Activated naive CD4-positive, alpha-beta T cell treated with anti-CD3 and anti-CD28 coated beads, Interleukin-2, amount 50 U/mL, for 24 hours (primary cell): ENCODE measurements around the gene COL12A1.

Source experiments
- H3K27ac Mint-ChIP-seq: one replicate; pipeline ENCODE4 v1.8.0; 2021; ENCODE audit warnings: mild to moderate bottlenecking, mixed read lengths
- H3K27me3 Mint-ChIP-seq: one replicate; pipeline ENCODE4 v1.8.0; 2021; ENCODE audit warnings: mixed read lengths
- H3K36me3 Mint-ChIP-seq: one replicate; pipeline ENCODE4 v1.8.0; 2021; ENCODE audit warnings: mixed read lengths
- H3K4me1 Mint-ChIP-seq: one replicate; pipeline ENCODE4 v1.8.0; 2021; ENCODE audit warnings: mixed read lengths
- H3K4me3 Mint-ChIP-seq: one replicate; pipeline ENCODE4 v1.8.0; 2021; ENCODE audit warnings: mild to moderate bottlenecking, mixed read lengths
- H3K9me3 Mint-ChIP-seq: one replicate; pipeline ENCODE4 v1.8.0; 2021; ENCODE audit warnings: mixed read lengths

The COL12A1 gene

GRCh38 chr6:75114195-75114594 is 91.7 kb downstream of the COL12A1 start:
- Mint-ChIP-seq H3K9me3 (no peaks in the 10 kb centered on the region), H3K4me1 (no peaks in the 10 kb centered on the region), H3K27me3 (peaks cover 10% of the 10 kb centered on the region), H3K27ac (no peak overlapping the region), H3K36me3 (no peaks in the 10 kb centered on the region), H3K4me3 (no peak overlapping the region)

- H3K27ac Mint-ChIP-seq, result no peak overlapping the region
These were observed 92.4 kb downstream of the COL12A1 start for GRCh38 chr6:75113446-75113845.

GRCh38 chr6:75109765-75110164 is 96.1 kb downstream of the COL12A1 start:
- Mint-ChIP-seq H3K27ac (no peak overlapping the region), H3K4me3 (no peak overlapping the region), H3K27me3 (peaks cover 6% of the 10 kb centered on the region), H3K36me3 (no peaks in the 10 kb centered on the region), H3K4me1 (no peaks in the 10 kb centered on the region), H3K9me3 (no peaks in the 10 kb centered on the region)

More at GRCh38 chr6:75113446-75113845, 92.4 kb downstream of the COL12A1 start:
- Mint-ChIP-seq H3K36me3 (no peaks in the 10 kb centered on the region), H3K9me3 (no peaks in the 10 kb centered on the region), H3K27me3 (peaks cover 8% of the 10 kb centered on the region), H3K4me1 (no peaks in the 10 kb centered on the region), H3K4me3 (no peak overlapping the region)

- Mint-ChIP-seq H3K9me3 (no peaks in the 10 kb centered on the region), H3K36me3 (no peaks in the 10 kb centered on the region), H3K27me3 (peaks cover 5% of the 10 kb centered on the region), H3K4me1 (no peaks in the 10 kb centered on the region), H3K27ac (no peak overlapping the region), H3K4me3 (no peak overlapping the region)
These were observed 96.8 kb downstream of the COL12A1 start for GRCh38 chr6:75109022-75109421.

DNA sequence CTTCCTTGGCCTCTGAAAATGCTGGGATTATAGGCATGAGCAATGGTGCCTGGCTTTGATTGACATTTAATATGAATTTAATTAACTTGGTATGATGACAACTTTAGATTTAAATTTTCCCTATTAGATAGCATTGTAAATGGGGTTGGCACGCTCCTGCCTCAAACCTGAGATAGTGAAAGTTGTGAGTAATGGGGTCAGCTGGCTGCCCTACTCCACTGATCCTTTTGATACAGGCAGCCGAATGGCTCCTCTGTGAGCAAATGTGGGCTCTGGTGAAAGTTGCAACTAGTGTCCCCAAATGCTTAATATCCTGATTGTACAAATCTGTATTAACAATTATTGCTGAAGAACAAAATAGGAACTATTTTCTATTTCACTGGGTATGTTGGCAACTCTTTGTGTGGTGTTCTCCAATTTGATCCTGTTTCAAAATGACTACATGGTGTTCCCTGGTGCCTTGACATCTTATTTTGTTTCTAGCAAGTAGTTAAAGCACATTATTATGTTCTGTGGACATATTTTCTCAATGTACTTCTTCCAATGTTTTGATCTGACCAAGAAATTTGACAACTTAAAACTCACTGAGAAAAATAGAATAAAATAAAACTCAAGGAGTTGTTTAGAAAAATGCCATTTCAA is 97.4 kb downstream of the COL12A1 start:
- no peaks in the 10 kb centered on the region for H3K36me3 Mint-ChIP-seq

DNA sequence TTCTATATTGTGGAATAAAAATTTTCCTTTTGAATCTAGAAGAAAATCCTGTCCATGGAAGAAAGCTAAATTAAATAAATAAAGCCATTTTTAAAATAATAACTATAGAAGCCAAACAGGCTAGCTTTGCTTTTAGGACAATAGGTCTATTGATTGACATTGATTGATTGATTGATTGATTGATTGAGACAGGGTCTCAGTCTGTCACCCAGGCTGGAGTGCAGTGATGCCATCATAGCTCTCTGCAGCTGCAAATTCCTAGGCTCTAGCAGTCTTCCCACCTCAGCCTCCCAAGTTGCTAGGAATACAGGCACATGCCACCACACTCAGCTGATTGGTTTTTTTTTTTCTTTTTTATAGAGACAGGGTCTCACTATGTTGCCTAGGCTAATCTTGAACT is 97.9 kb downstream of the COL12A1 start:
- Mint-ChIP-seq H3K4me3 (no peak overlapping the region), H3K4me1 (no peaks in the 10 kb centered on the region), H3K27ac (no peak overlapping the region), H3K9me3 (no peaks in the 10 kb centered on the region), H3K36me3 (no peaks in the 10 kb centered on the region), H3K27me3 (peaks cover 5% of the 10 kb centered on the region)

More for the DNA sequence above, 97.4 kb downstream of the COL12A1 start:
- H3K4me3 Mint-ChIP-seq, result no peak overlapping the region
- H3K9me3 Mint-ChIP-seq, result no peaks in the 10 kb centered on the region
- H3K27ac Mint-ChIP-seq, result no peak overlapping the region
- peaks cover 5% of the 10 kb centered on the region for H3K27me3 Mint-ChIP-seq
- H3K4me1 Mint-ChIP-seq, result no peaks in the 10 kb centered on the region

- H3K36me3 Mint-ChIP-seq, result no peaks in the 10 kb centered on the region
- H3K27ac Mint-ChIP-seq, result no peak overlapping the region
- no peaks in the 10 kb centered on the region for H3K9me3 Mint-ChIP-seq
- H3K4me1 Mint-ChIP-seq, result no peaks in the 10 kb centered on the region
- H3K4me3 Mint-ChIP-seq, result no peak overlapping the region
- peaks cover 5% of the 10 kb centered on the region for H3K27me3 Mint-ChIP-seq
These were observed 99.4 kb downstream of the COL12A1 start for GRCh38 chr6:75106426-75106825.

GRCh38 chr6:75103431-75103830 is 102.4 kb downstream of the COL12A1 start:
- Mint-ChIP-seq H3K36me3 (no peaks in the 10 kb centered on the region), H3K27me3 (no peaks in the 10 kb centered on the region), H3K4me3 (no peak overlapping the region), H3K4me1 (no peaks in the 10 kb centered on the region), H3K27ac (no peak overlapping the region), H3K9me3 (no peaks in the 10 kb centered on the region)

GRCh38 chr6:75102301-75102700 is 103.6 kb downstream of the COL12A1 start:
- Mint-ChIP-seq H3K9me3 (no peaks in the 10 kb centered on the region), H3K4me3 (no peak overlapping the region), H3K27ac (no peak overlapping the region), H3K36me3 (no peaks in the 10 kb centered on the region), H3K4me1 (no peaks in the 10 kb centered on the region), H3K27me3 (no peaks in the 10 kb centered on the region)

- H3K36me3 Mint-ChIP-seq, result no peaks in the 10 kb centered on the region
- H3K9me3 Mint-ChIP-seq, result no peaks in the 10 kb centered on the region
- no peaks in the 10 kb centered on the region for H3K27me3 Mint-ChIP-seq
- no peaks in the 10 kb centered on the region for H3K4me1 Mint-ChIP-seq
- no peak overlapping the region for H3K4me3 Mint-ChIP-seq
- no peak overlapping the region for H3K27ac Mint-ChIP-seq
These were observed 104.0 kb downstream of the COL12A1 start for GRCh38 chr6:75101896-75102295.

DNA sequence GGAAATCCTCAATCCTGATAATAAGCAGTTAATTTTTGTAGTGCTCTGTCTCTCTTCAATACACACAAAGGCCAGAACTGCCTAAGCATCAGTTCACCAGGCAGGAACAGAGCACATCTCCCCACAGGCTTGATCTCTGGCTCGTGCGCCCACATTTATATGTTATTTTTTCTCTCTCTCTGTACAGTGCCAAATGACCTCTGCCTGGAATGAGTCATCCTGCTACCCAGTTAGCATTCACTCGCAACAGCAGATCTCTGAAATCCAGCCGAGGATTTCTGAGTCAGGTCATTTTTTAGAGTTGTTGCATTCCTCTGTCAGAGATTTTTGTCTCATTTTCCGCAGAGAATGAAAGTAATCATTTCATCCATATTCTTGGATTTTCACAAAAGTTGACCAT is 107.1 kb downstream of the COL12A1 start:
- Mint-ChIP-seq H3K27me3 (no peaks in the 10 kb centered on the region), H3K27ac (no peak overlapping the region), H3K4me1 (no peaks in the 10 kb centered on the region), H3K9me3 (no peaks in the 10 kb centered on the region), H3K36me3 (no peaks in the 10 kb centered on the region), H3K4me3 (no peak overlapping the region)

GRCh38 chr6:75096966-75097365 is 108.9 kb downstream of the COL12A1 start:
- Mint-ChIP-seq H3K27me3 (no peaks in the 10 kb centered on the region), H3K27ac (no peak overlapping the region), H3K4me1 (no peaks in the 10 kb centered on the region), H3K4me3 (no peak overlapping the region), H3K9me3 (no peaks in the 10 kb centered on the region), H3K36me3 (no peaks in the 10 kb centered on the region)

DNA sequence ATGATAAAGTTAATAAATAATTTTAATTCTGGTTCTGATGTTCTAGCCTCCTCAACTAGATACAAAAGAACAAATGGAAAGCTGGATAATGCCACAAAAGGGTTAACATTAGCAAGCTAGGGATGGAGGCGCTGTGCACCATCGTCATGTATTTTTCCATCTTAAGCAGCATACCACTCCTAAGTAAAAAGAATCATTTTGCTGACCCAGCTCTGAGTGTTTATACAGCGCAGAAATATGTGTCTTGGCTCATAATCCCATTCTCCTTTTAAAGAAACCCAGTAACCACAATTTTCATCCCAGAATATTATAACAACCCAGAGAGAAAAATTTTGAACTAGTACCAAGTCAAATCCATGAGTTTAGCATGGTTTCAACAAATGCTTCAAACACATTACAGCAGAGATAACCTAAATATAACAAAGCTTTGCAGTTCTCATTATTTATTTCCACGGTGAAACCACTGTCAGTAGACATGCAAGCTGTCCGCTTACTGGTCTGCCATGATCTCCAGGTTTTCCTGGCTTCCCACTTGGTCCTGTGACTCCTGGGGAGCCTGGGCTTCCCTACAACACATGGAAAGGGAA is 111.1 kb downstream of the COL12A1 start:
- Mint-ChIP-seq H3K27me3 (no peaks in the 10 kb centered on the region), H3K36me3 (no peaks in the 10 kb centered on the region), H3K27ac (no peak overlapping the region), H3K4me3 (no peak overlapping the region), H3K9me3 (no peaks in the 10 kb centered on the region), H3K4me1 (no peaks in the 10 kb centered on the region)

DNA sequence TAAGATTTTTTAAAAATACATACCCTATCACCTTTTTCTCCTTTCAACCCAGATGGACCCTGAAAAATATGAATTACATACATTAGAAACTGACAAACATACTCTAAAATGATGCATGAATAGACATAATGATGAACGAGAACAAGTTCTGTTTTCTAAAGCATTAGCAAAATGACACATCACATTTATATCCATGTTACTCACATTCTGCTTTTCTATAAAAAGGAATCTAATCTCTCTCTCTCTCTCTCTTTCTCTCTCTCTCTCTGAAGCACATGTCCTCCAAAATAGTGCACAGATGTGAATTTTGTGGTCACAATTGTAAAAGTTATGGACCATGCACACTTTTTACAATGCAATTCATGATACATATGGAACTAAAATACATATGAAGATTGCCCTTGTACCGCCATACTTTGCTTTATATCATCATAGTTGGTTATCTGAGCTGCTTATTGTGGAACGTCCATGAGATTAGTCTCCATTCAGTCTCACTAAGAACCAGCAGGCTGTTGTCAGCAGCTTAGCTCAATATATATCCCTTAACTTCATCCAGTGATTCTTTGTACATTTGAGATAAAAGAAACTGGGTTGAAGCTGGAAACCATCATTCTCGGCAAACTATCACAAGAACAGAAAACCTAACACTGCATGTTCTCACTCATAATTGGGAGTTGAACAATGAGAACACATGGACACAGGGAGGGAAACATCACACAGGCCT is 114.2 kb downstream of the COL12A1 start:
- Mint-ChIP-seq H3K9me3 (no peaks in the 10 kb centered on the region), H3K27me3 (peaks cover 2% of the 10 kb centered on the region), H3K36me3 (no peaks in the 10 kb centered on the region), H3K27ac (no peak overlapping the region), H3K4me3 (no peak overlapping the region), H3K4me1 (no peaks in the 10 kb centered on the region)

GRCh38 chr6:75090576-75090975 is 115.3 kb downstream of the COL12A1 start:
- H3K4me3 Mint-ChIP-seq, result no peak overlapping the region
- no peaks in the 10 kb centered on the region for H3K36me3 Mint-ChIP-seq
- H3K4me1 Mint-ChIP-seq, result no peaks in the 10 kb centered on the region
- no peaks in the 10 kb centered on the region for H3K9me3 Mint-ChIP-seq
- peaks cover 5% of the 10 kb centered on the region for H3K27me3 Mint-ChIP-seq
- H3K27ac Mint-ChIP-seq, result no peak overlapping the region

DNA sequence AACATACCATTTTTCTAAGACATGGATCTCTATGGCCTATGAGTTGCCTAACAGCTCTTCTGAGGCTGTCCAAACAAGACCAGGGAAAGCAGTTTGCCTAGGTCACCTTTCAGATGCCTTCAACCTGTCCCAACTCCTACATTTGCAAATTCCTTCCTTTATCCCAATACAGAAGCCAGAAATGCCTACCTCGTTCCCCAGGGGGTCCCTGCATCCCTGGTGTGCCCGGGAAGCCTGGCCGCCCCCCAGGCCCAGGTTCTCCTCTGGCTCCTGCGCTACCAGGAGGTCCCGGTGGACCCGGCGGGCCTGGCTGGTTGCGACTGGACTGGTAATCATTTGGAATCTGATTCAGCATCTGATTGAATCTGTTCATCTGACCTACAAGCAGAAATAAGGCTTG is 115.9 kb downstream of the COL12A1 start:
- no peak overlapping the region for H3K4me3 Mint-ChIP-seq
- H3K4me1 Mint-ChIP-seq, result no peaks in the 10 kb centered on the region
- H3K36me3 Mint-ChIP-seq, result no peaks in the 10 kb centered on the region
- peaks cover 10% of the 10 kb centered on the region for H3K27me3 Mint-ChIP-seq
- no peak overlapping the region for H3K27ac Mint-ChIP-seq
- no peaks in the 10 kb centered on the region for H3K9me3 Mint-ChIP-seq
